Spleen (tissue), 3 donors: Measurements from ENCODE around the gene ZNF177.

ENCODE experiments used
- POLR2A ChIP-seq, 3 donors: fragments of 450-650 bp; IDR thresholded peaks; one replicate each; pipeline ENCODE4 v1.5.1; 2017; ENCODE audit warnings: antibody characterized with exemption in 3 of 3, mild to moderate bottlenecking in 1 of 3
- POLR2AphosphoS5 ChIP-seq, 3 donors: sonication (generic); formaldehyde crosslinking; IDR thresholded peaks; one replicate each; pipeline ENCODE4 v1.5.1; 2017; ENCODE audit warnings: antibody characterized with exemption in 3 of 3

DNA sequence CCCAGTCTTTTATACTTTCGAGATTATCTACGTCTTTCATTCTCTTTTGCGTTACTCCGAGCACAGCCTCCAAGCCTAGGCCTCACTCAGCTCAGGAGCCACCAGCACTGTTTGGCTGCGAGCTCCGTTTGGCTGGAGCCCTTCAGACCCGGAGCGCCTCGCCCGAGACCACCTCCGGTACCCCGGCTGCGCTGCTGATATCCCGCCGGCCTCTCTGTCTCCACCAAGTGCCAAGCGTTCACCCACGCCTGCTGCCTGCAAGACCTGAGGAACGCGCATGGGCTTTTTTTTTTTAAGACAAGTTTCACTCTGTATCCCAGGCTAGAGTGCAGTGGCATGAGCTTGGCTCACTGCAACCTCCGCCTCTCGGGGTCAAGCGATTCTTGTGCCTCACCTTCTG is 14.1 kb upstream of the ZNF177 start:
- no peak for TF ChIP-seq POLR2AphosphoS5 (IDR thresholded peaks at IDR 0.05)
- no peak for TF ChIP-seq POLR2A (IDR thresholded peaks at IDR 0.05)
